Measurements from ENCODE around the gene WDR75. TPM values are rescaled to one million over a fixed set of nuclear protein-coding genes. Genes with fewer than 3 reads are reported as not detected.

WDR75 gene
- total and polyA plus RNA-seq, 4 donors: 16.3 to 50.1 (median 23.2) TPM

GRCh38 chr2:189402932-189403331 lies 38.3 kb upstream of the WDR75 start:
- Histone ChIP-seq H3K27ac (ENCODE audit: low read depth in 1 of 2, low read length in 1 of 2) (no peak overlapping the region), H3K27me3 (ENCODE audit: control insufficient read depth in 3 of 3, insufficient read depth in 3 of 3, low read length in 2 of 3) (no peaks in the 10 kb centered on the region), H3K4me1 (ENCODE audit: control insufficient read depth in 5 of 5, insufficient read depth in 5 of 5, low read length in 5 of 5) (peaks cover 0 to 11% (median 4%) of the 10 kb centered on the region in 5 donors), H3K9ac (ENCODE audit: insufficient read depth in 1 of 2, low read length in 2 of 2) (no peak overlapping the region), H3K36me3 (ENCODE audit: control insufficient read depth in 4 of 4, insufficient read depth in 4 of 4, low read length in 4 of 4) (no peaks in the 10 kb centered on the region), H3K4me3 (no peak overlapping the region), H3K9me3 (ENCODE audit: control insufficient read depth in 4 of 4, insufficient read depth in 3 of 4, low read length in 3 of 4) (no peaks in the 10 kb centered on the region)
- TF ChIP-seq CTCF (IDR thresholded peaks at IDR 0.05; ENCODE audit: control extremely low read depth, extremely low read depth): no peak
- no peak for DNase-seq
- no peak for ATAC-seq (ENCODE audit: insufficient read depth, low FRiP score)
- WGBS, 2 donors: 80 to 83% methylated on average over 5 of the region's 5 CpGs

- no peaks in the 10 kb centered on the region for H3K9me3 ChIP-seq (ENCODE audit: control insufficient read depth in 4 of 4, insufficient read depth in 3 of 4, low read length in 3 of 4)
- H3K27me3 ChIP-seq (ENCODE audit: control insufficient read depth in 3 of 3, insufficient read depth in 3 of 3, low read length in 2 of 3): no peaks in the 10 kb centered on the region
- H3K9ac ChIP-seq (ENCODE audit: insufficient read depth in 1 of 2, low read length in 2 of 2): no peak overlapping the region
- no peak overlapping the region for H3K27ac ChIP-seq (ENCODE audit: low read depth in 1 of 2, low read length in 1 of 2)
- no peak for TF ChIP-seq CTCF (IDR thresholded peaks at IDR 0.05; ENCODE audit: control extremely low read depth, extremely low read depth)
- no peak for ATAC-seq (ENCODE audit: insufficient read depth, low FRiP score)
- no peak overlapping the region for H3K4me3 ChIP-seq
- H3K4me1 ChIP-seq (ENCODE audit: control insufficient read depth in 5 of 5, insufficient read depth in 5 of 5, low read length in 5 of 5): peaks cover 0 to 25% (median 7%) of the 10 kb centered on the region in 5 donors
- no peaks in the 10 kb centered on the region for H3K36me3 ChIP-seq (ENCODE audit: control insufficient read depth in 4 of 4, insufficient read depth in 4 of 4, low read length in 4 of 4)
- 83 to 90% methylated on average over 1 of the region's 1 CpG for WGBS, 2 donors
- no peak for DNase-seq
Observed at GRCh38 chr2:189406586-189407233, 34.6 kb upstream of the WDR75 start.

- Histone ChIP-seq H3K27ac (ENCODE audit: low read depth in 1 of 2, low read length in 1 of 2) (peak overlapping the region in 1 of 2 donors; percentile 45), H3K27me3 (ENCODE audit: control insufficient read depth in 3 of 3, insufficient read depth in 3 of 3, low read length in 2 of 3) (no peaks in the 10 kb centered on the region), H3K9ac (ENCODE audit: insufficient read depth in 1 of 2, low read length in 2 of 2) (peak overlapping the region in 1 of 2 donors; percentile 40), H3K36me3 (ENCODE audit: control insufficient read depth in 4 of 4, insufficient read depth in 4 of 4, low read length in 4 of 4) (no peaks in the 10 kb centered on the region), H3K4me1 (ENCODE audit: control insufficient read depth in 5 of 5, insufficient read depth in 5 of 5, low read length in 5 of 5) (peaks cover 0 to 28% (median 7%) of the 10 kb centered on the region in 5 donors), H3K4me3 (no peak overlapping the region), H3K9me3 (ENCODE audit: control insufficient read depth in 4 of 4, insufficient read depth in 3 of 4, low read length in 3 of 4) (no peaks in the 10 kb centered on the region)
- WGBS, 2 donors: 33 to 50% methylated on average over 4 of the region's 4 CpGs
- DNase-seq (peak in 2 of 3 donors; percentile 82 to 86), ATAC-seq (ENCODE audit: insufficient read depth, low FRiP score) (no peak)
- no peak for TF ChIP-seq CTCF (IDR thresholded peaks at IDR 0.05; ENCODE audit: control extremely low read depth, extremely low read depth)
Observed at GRCh38 chr2:189407281-189408209, 33.7 kb upstream of the WDR75 start.
